Fibroblast of skin of left quadriceps (primary cell): ENCODE measurements around the gene ZNF655.
A peak's percentile ranks its signal among the peaks of the same experiment; 100 is the strongest.
"Not testable (repeated sequence)": the region's sequence is repeated elsewhere in the genome, so short reads cannot be mapped to it uniquely, and the experiment has no call there.

Experiments
- DNase-seq, 2 experiments: peaks; one replicate each; pipeline ENCODE4 v3.0.0-alpha.2; 2013; ENCODE audit warnings: low read depth in 2 of 2

Gene ZNF655

GRCh38 chr7:99558306-99559174, at the start of gene ZNF655:
TSS of gene ZNF655 (plus strand) at chr7:99558642. CDS start at chr7:99560560, 1,918 bp downstream.
- peak; percentile 84 to 86 for DNase-seq

GRCh38 chr7:99514050-99514449, 44.4 kb upstream of the ZNF655 start:
- no peak for DNase-seq

GRCh38 chr7:99521399-99521798, 37.0 kb upstream of the ZNF655 start:
- no peak for DNase-seq

- DNase-seq: no peak
These were observed 32.6 kb upstream of the ZNF655 start for GRCh38 chr7:99525713-99526440.

GRCh38 chr7:99531354-99531765, 27.1 kb upstream of the ZNF655 start:
- no peak for DNase-seq

GRCh38 chr7:99535667-99536066, 22.8 kb upstream of the ZNF655 start:
- no peak for DNase-seq

- DNase-seq: no peak
These were observed 19.1 kb upstream of the ZNF655 start for GRCh38 chr7:99539213-99539811.

- DNase-seq: no peak
These were observed 17.9 kb upstream of the ZNF655 start for GRCh38 chr7:99540542-99540941.

- DNase-seq: no peak
These were observed 17.2 kb upstream of the ZNF655 start for GRCh38 chr7:99541212-99541611.

GRCh38 chr7:99543081-99543671, 15.3 kb upstream of the ZNF655 start:
- DNase-seq: no peak

GRCh38 chr7:99543916-99544315, 14.5 kb upstream of the ZNF655 start:
- DNase-seq: no peak

- DNase-seq: not testable (repeated sequence)
These were observed 13.1 kb upstream of the ZNF655 start for GRCh38 chr7:99545308-99545707.

- DNase-seq: not testable (repeated sequence)
These were observed 8.9 kb upstream of the ZNF655 start for GRCh38 chr7:99549545-99549944.

- no peak for DNase-seq
These were observed 7.1 kb upstream of the ZNF655 start for GRCh38 chr7:99551334-99551733.

GRCh38 chr7:99551767-99552463, 6.5 kb upstream of the ZNF655 start, which contains the start of gene FAM200A:
TSS of gene FAM200A (minus strand) at chr7:99552114. CDS start at chr7:99548407, 3,707 bp downstream.
- peak; percentile 86 for DNase-seq

- no peak for DNase-seq
These were observed 5.4 kb upstream of the ZNF655 start for GRCh38 chr7:99553039-99553438.

GRCh38 chr7:99554939-99555338, 3.5 kb upstream of the ZNF655 start:
- no peak for DNase-seq

- no peak for DNase-seq
These were observed 1.2 kb upstream of the ZNF655 start for GRCh38 chr7:99557196-99557607.

GRCh38 chr7:99557940-99558305, 519 bp upstream of the ZNF655 start:
- DNase-seq: no peak

GRCh38 chr7:99559175-99559915, 903 bp downstream of the ZNF655 start:
- no peak for DNase-seq
